ENCODE measurements around the gene FHIT.
"Not testable (repeated sequence)": the region's sequence is repeated elsewhere in the genome, so short reads cannot be mapped to it uniquely, and the experiment has no call there.

FHIT gene

GRCh38 chr3:59935025-59935424 lies 1316.2 kb downstream of the FHIT start:
- DNase-seq (ENCODE audit: low read depth in 2 of 2), result no peak

DNA sequence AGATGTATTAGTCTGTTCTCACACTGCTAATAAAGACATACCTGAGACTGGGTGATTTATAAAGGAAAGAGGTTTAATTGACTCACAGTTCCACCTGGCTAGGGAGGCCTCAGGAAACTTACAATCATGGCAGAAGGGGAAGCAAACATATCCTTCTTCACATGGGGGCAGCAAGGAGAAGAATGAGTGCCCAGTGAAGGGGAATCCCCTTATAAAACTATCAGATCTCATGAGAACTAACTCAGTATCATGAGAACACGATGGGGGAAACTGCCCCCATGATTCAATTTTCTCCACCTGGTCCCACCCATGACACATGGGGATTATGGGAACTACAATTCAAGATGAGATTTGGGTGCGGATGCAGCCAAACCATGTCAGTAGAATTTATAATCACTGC lies 1316.7 kb downstream of the FHIT start:
- not testable (repeated sequence) for DNase-seq (ENCODE audit: low read depth in 2 of 2)

- DNase-seq (ENCODE audit: low read depth in 2 of 2), result no peak
These were observed 1321.1 kb downstream of the FHIT start for GRCh38 chr3:59930170-59930569.

- no peak for DNase-seq (ENCODE audit: low read depth in 2 of 2)
These were observed 1324.2 kb downstream of the FHIT start for GRCh38 chr3:59927056-59927455.

- DNase-seq (ENCODE audit: low read depth in 2 of 2), result no peak
These were observed 1325.3 kb downstream of the FHIT start for GRCh38 chr3:59925946-59926345.

DNA sequence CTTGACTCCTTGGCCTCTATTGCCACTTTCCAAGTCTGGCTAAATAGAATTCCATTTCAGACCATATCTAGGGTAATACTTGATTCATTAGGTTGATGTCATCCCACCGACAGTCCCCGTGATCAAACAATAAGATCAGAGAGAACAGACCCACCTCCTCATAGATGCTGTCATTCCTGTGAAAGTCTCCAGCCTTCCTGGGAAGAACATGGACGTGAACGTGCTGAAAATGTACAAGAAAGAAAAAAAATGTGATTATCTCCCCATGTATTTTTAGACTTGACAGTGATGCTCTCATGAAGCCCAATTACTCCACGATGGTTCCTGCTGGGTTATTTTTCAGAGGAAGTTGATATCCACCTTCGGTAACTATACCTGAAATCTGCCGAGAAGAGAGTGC lies 1329.1 kb downstream of the FHIT start:
- DNase-seq (ENCODE audit: low read depth in 2 of 2), result no peak

- no peak for DNase-seq (ENCODE audit: low read depth in 2 of 2)
These were observed 1330.4 kb downstream of the FHIT start for GRCh38 chr3:59920822-59921221.

GRCh38 chr3:59919586-59919985 lies 1331.7 kb downstream of the FHIT start:
- DNase-seq (ENCODE audit: low read depth in 2 of 2), result no peak

GRCh38 chr3:59914251-59914650 lies 1337.0 kb downstream of the FHIT start:
- DNase-seq (ENCODE audit: low read depth in 2 of 2), result no peak

- DNase-seq (ENCODE audit: low read depth in 2 of 2), result no peak
These were observed 1337.6 kb downstream of the FHIT start for GRCh38 chr3:59913645-59914044.

DNA sequence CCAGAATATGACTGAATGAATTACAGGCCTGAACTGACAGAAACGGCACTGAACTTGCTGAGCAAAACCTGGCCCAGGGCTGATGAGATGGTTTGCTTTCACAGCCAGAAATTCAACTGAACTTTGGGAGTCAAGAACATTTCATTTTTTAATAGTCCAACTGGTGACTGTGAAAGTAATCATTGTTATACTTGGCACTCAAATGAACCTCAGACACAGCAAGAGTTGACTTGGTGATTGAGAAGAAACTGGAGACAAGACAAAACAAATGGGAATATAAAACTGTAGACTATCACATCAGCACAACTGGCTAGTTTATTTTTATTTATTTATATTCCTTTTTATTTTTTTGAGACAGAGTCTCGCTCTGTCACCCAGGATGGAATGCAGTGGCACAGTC lies 1342.6 kb downstream of the FHIT start:
- DNase-seq (ENCODE audit: low read depth in 2 of 2), result no peak

DNA sequence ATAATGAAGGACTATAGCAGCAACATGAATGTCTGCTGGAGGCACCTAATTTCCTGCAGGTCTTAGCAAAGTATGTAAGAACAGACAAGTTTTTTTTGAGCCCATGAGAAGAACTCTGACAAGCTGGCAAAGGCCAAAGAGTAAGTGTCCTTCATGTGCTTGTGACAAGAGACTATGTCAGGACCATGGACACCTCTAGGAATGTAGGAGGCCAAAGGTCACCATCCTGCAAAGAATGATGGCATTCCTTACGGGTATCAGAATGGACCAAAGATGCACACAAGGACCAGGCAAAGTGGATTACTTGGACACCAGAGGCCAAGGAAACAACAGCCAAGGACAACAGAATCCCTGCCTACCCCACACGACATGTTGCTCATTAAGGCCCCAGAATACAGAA lies 1343.0 kb downstream of the FHIT start:
- no peak for DNase-seq (ENCODE audit: low read depth in 2 of 2)

DNA sequence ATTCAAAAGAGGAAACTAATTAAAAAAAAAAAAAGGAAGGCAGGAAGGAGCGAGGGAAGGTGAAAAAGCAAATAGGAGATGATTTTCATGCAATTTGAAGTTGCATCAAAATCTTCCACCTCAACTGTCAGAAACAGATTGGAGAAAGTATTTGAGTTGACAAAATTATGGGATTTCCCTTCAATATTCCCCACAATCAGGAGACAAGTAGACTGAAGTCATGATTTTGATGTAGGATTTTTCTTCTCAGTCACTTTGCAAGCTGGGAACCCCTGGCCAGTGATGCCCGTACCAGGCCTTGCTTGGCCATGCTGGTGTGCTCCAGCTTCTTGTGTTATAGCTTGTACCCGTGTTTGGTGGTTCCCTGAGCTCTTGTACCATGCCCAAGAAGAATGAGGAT lies 1347.0 kb downstream of the FHIT start:
- no peak for DNase-seq (ENCODE audit: low read depth in 2 of 2)

GRCh38 chr3:59899061-59899460 lies 1352.2 kb downstream of the FHIT start:
- DNase-seq (ENCODE audit: low read depth in 2 of 2), result no peak

DNA sequence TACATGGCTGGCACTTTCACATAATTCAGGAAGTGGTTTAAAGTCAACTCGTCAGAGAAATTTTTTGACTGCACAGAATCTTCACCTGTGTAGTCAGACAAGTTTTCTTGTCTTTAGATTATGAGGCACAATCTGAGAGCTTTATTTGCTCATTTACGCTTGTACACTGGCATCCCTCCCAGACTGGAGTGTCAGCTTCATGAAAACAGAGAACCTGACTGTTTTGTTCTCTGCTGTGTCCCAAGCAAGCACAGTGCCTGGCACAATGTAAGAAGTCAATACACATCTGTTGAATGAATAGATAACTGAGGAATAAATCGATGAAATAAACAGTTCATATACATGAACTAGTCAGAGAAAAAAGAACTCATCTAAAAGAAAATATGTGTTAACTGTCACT lies 1355.3 kb downstream of the FHIT start:
- DNase-seq (ENCODE audit: low read depth in 2 of 2), result no peak

- DNase-seq (ENCODE audit: low read depth in 2 of 2), result no peak
These were observed 1356.7 kb downstream of the FHIT start for GRCh38 chr3:59894425-59895121.

GRCh38 chr3:59890639-59891038 lies 1360.6 kb downstream of the FHIT start:
- DNase-seq (ENCODE audit: low read depth in 2 of 2), result no peak

DNA sequence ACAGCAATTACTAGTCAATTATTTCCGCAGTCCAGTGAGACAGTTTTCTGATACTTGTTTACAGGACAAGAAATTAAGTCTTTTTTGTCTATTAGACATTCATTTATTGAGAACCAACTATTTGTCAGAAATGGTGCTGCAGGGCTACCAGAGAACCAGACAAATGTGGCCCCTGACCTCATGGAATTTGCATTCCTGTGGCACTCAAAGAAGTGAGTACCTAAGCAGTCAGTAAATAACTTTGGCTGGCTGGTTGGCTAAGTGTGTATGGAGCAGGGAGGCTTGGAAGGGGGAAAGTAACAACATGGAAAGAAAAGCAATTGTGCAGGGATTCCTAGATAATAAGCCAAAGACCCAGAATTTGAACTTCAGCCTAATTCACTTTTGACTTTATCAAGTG lies 1364.5 kb downstream of the FHIT start:
- DNase-seq (ENCODE audit: low read depth in 2 of 2), result no peak

DNA sequence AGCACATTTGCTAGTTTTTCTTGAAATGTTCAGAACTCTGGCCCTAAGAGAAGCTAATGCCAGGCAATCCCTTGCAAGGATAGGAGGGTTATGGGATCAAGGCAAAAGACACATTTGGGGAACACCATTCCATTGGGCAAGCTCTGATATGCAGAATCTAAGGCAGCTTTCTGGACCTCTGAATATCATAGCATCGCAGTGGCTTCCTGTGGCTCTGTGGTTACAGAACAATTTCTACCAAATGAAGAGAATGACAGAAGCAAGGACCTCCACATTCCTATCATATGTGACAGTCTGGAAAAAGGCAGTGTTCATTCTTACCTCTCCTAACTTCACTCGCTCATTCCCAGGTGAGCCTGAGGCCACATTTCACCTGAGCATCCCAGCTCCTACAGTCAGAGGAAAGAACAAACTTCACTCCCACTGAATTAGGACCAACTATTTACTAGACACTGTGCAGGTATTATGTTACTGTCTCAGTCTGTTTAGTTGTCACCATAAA lies 1365.3 kb downstream of the FHIT start:
- no peak for DNase-seq (ENCODE audit: low read depth in 2 of 2)

DNA sequence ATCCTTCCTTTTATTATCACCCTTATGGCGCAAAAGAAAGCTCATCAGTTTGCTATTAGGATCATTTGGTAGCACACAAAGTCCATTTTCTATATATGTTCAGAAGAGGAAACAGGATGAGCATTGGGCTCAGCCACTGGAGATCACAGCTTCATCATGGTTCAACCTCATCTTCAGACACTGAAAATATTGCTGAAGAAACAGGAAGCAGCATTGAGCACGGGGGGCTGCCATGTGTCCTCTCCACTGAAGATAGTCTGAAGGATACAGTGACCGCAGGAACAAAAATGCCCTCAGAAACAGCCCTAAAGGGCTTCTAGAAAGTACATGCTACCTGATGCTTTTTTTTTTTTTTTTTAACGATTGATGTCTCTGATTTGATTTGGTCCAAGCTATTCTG lies 1366.2 kb downstream of the FHIT start:
- no peak for DNase-seq (ENCODE audit: low read depth in 2 of 2)

DNA sequence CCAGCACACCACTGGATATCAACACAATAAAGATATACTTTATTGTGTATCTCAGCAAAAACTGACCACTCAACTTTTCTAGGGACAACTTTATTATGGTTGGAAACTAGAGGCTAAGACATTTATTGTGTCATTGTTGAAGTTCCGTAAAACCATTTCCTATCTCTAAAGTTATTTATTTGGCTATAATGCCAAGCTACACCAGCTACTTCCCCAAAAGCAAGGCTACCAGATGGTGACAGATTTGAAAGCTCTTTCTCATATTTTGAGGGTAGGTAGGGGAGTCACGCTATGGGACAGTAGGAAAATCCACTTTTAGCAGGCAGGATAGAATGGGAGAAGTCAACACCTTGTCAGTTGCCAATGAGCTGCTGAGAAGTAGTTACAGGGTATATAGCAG lies 1366.8 kb downstream of the FHIT start:
- no peak for DNase-seq (ENCODE audit: low read depth in 2 of 2)

- no peak for DNase-seq (ENCODE audit: low read depth in 2 of 2)
These were observed 1368.5 kb downstream of the FHIT start for GRCh38 chr3:59882746-59883145.

DNA sequence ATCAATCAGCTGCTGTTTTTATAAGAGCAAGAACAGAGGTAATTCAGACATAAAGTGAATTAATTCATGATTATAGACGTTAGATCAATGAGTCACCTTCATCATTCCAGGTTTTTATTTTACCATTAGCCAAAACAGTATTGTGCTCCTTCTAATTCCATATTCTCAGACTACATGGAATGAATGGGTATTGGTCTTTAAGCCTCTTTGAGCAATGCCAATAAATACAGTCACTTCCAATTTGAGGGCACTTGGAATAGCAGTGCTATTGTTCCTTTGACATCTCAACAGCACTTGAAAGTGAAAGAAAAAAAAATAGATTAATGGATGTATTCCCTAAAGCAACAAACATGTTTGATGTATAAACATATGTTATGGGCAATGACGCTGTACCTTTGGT lies 1370.5 kb downstream of the FHIT start:
- no peak for DNase-seq (ENCODE audit: low read depth in 2 of 2)

DNA sequence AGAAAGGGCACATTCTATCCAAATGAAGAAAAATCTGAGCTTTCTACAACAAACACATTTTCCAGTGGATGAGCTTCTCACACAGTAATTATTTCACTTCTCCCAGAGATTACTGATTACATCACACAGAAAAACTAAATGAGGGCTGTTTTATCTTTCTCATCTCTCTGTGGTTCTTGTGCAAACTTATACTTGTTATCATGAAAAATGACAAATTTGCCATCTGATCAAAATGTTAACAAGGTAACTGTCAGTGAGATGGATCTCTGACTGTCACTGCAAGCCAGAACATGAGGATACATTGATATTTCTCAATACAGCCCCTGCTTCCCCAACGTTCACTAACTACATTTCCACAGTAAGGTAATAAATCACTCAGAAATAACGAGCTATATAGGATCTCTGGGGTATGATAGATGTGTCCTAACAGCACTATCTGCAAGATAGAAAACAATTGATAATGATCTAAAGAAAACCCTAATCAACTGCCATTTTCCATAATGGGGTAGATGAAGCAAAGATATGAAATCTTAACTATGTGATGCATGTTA lies 1372.1 kb downstream of the FHIT start:
- DNase-seq (ENCODE audit: low read depth in 2 of 2), result no peak

All from stimulated activated CD4-positive, alpha-beta T cell treated with anti-CD3 and anti-CD28 coated beads, Interleukin-12 subunit alpha, Interleukin-12 subunit beta, amount 100 ng/mL, for 24 hours (primary cell).